Stomach (tissue), 4 donors: Measurements from ENCODE around the gene SGK2.

Experiments
- CTCF ChIP-seq, 7 experiments: fragments of 450-650 bp in 4 of 7; fragments of 200-600 bp in 3 of 7; sonication (generic) in 3 of 7; IDR thresholded peaks; one replicate each; pipeline ENCODE4 v1.5.1; 2016 to 2019; ENCODE audit warnings: antibody characterized with exemption in 7 of 7, control low read depth in 2 of 7, mild to moderate bottlenecking in 1 of 7
- EP300 ChIP-seq: sonication (generic); formaldehyde crosslinking; IDR thresholded peaks from one replicate; pipeline ENCODE4 v1.6.1; 2017; ENCODE audit warnings: antibody characterized with exemption
- POLR2A ChIP-seq, 4 donors: fragments of 450-650 bp; IDR thresholded peaks; one replicate each; pipeline ENCODE4 v1.6.1; 2016; ENCODE audit warnings: antibody characterized with exemption in 4 of 4, control low read depth in 2 of 4, mild to moderate bottlenecking in 1 of 4, moderate library complexity in 1 of 4
- POLR2AphosphoS5 ChIP-seq, 3 donors: sonication (generic); formaldehyde crosslinking; IDR thresholded peaks; one replicate each; pipeline ENCODE4 v1.6.1; 2016; ENCODE audit warnings: antibody characterized with exemption in 3 of 3

DNA sequence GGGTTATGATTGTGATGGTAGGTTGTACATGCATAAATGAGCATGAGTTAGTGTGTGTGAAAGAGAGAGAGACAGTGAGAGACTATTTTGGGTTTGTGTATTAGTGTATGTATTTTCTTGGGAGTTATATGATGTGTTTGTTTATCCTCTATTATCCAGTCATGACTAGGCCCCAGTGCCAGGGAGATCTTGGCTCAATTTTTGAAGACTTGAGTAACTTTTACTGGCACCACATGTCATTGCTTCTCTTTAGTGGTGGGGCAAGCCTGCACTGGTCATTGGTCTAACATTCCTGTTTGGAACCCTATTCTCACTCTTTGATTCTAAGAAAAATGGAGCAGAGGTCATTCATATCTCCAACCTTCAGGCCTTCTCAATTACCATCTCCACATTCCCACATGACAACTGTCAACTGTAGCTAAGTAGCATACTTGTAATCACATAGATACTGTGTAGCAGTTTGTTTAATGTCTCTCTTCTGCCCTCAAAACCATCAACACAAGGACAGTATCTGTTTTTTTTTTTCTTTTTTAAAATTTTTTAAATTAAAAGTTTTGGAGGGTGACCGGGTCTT is 42.5 kb upstream of the SGK2 start:
- TF ChIP-seq POLR2A (IDR thresholded peaks at IDR 0.05), result no peak
- no peak for TF ChIP-seq CTCF (IDR thresholded peaks at IDR 0.05)
- TF ChIP-seq POLR2AphosphoS5 (IDR thresholded peaks at IDR 0.05), result no peak
- no peak for TF ChIP-seq EP300
